Tibial nerve (tissue), 4 donors: ENCODE measurements around the gene KMO.

ENCODE experiments used
- EP300 ChIP-seq, 2 donors: sonication (generic); formaldehyde crosslinking; IDR thresholded peaks; one replicate each; pipeline ENCODE4 v1.6.1; 2017; ENCODE audit warnings: antibody characterized with exemption in 2 of 2, mild to moderate bottlenecking in 1 of 2
- POLR2A ChIP-seq, 2 donors: fragments of 450-650 bp; IDR thresholded peaks; one replicate each; pipeline ENCODE4 v1.6.1; 2017; ENCODE audit warnings: antibody characterized with exemption in 2 of 2, mild to moderate bottlenecking in 2 of 2, moderate library complexity in 2 of 2
- TF ChIP-seq, protein P1 (sequence below), 5 experiments: fragments of 200-600 bp in 3 of 5; fragments of 450-650 bp in 2 of 5; sonication (generic) in 3 of 5; IDR thresholded peaks; one replicate each; pipeline ENCODE4 v1.5.1; 2016 to 2019; ENCODE audit warnings: antibody characterized with exemption in 5 of 5, mild to moderate bottlenecking in 3 of 5, moderate library complexity in 2 of 5

DNA sequence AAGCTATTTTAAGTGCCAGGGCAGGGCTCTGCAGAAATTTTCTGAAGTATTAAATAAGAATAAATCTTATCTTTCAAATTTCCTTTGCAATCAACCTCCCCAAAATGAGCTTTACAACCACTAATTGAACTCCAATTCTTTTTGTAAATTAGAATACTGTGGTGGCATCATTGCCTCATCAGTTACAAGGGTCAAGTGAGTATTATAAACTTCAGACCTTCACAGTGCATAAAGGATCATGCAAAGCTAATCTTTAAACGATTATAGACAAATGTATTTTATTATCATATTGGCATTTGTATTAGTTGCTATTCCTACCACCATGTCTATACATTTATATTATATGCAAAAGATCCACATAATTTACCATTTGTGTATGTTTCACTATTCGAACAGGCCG, 100.8 kb downstream of the KMO start:
- TF ChIP-seq EP300 (IDR thresholded peaks at IDR 0.05) = no peak
- TF ChIP-seq, protein P1, sequence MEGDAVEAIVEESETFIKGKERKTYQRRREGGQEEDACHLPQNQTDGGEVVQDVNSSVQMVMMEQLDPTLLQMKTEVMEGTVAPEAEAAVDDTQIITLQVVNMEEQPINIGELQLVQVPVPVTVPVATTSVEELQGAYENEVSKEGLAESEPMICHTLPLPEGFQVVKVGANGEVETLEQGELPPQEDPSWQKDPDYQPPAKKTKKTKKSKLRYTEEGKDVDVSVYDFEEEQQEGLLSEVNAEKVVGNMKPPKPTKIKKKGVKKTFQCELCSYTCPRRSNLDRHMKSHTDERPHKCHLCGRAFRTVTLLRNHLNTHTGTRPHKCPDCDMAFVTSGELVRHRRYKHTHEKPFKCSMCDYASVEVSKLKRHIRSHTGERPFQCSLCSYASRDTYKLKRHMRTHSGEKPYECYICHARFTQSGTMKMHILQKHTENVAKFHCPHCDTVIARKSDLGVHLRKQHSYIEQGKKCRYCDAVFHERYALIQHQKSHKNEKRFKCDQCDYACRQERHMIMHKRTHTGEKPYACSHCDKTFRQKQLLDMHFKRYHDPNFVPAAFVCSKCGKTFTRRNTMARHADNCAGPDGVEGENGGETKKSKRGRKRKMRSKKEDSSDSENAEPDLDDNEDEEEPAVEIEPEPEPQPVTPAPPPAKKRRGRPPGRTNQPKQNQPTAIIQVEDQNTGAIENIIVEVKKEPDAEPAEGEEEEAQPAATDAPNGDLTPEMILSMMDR (IDR thresholded peaks at IDR 0.05) = no peak
- TF ChIP-seq POLR2A (IDR thresholded peaks at IDR 0.05) = no peak
